Renal cortical epithelial cell (primary cell): ENCODE results near the gene GPALPP1. TPM values are rescaled to one million over a fixed set of nuclear protein-coding genes. Genes with fewer than 3 reads are reported as not detected.
"Not testable (repeated sequence)": the region's sequence is repeated elsewhere in the genome, so short reads cannot be mapped to it uniquely, and the experiment has no call there.

Source experiments
- DNase-seq: peaks from one replicate; pipeline ENCODE4 v3.0.0-alpha.2; 2011; ENCODE audit warnings: low read depth
- total RNA-seq: library from RNA; depleted of rRNA; stranded (reverse); fragments of >200 nt; gene quantifications from 2 replicates; pipeline ENCODE4 v1.2.3, GENCODE V29; 2014

The GPALPP1 gene, protein sequence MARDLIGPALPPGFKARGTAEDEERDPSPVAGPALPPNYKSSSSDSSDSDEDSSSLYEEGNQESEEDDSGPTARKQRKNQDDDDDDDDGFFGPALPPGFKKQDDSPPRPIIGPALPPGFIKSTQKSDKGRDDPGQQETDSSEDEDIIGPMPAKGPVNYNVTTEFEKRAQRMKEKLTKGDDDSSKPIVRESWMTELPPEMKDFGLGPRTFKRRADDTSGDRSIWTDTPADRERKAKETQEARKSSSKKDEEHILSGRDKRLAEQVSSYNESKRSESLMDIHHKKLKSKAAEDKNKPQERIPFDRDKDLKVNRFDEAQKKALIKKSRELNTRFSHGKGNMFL
- total RNA-seq = 22.1 and 32.5 TPM in 2 replicates

- peak; percentile 87 for DNase-seq
Observed at GRCh38 chr13:44989071-44989889, at the start of gene GPALPP1, which contains the start of gene NUFIP1. GPALPP1 (plus strand) TSS chr13:44989538; CDS start chr13:44989655, 117 bp downstream. NUFIP1 (minus strand) TSS chr13:44989471; CDS start chr13:44989436, 35 bp downstream.

GRCh38 chr13:44943411-44943810 is 45.9 kb upstream of the GPALPP1 start:
- DNase-seq = not testable (repeated sequence)

DNA sequence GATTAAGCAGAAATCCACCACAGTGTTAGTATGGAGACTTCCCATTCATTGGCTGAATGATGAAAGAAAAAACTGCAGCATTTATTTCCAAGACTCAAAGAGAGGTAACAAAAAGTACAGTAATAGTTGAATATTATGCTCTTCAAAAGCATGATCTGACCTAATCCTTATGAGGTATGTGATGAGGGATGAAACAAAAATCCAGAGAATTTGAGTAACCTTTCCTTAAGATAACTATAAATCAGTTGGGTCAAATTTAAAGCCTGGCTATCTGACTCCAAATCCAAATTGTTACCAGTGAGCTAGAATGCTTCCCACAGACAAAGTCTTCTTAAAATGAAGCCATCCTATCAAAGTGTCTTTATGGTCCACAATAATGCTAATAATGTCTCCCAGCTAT is 38.2 kb upstream of the GPALPP1 start:
- DNase-seq = no peak

GRCh38 chr13:44952671-44953070 is 36.7 kb upstream of the GPALPP1 start:
- DNase-seq = no peak

DNA sequence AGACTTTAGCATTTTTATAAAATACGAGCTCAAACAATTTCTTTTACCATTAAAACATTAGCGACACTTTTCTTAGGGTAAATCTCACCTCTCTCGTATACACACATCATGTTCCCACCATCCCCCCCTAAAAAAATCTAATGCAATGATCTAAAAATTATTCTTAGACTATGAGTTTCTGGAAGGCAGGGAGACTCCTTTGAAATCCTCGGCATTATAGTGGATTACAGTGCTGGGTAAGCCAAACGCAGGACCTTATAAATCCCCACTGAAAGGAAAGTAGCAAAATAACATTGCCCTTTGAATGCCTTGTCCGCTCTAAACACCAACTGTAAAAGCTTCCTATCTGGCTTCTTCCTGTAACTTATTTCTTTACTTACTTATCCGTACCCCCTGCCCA is 35.1 kb upstream of the GPALPP1 start:
- no peak for DNase-seq

- DNase-seq = no peak
Observed at GRCh38 chr13:44955406-44955805, 33.9 kb upstream of the GPALPP1 start.

DNA sequence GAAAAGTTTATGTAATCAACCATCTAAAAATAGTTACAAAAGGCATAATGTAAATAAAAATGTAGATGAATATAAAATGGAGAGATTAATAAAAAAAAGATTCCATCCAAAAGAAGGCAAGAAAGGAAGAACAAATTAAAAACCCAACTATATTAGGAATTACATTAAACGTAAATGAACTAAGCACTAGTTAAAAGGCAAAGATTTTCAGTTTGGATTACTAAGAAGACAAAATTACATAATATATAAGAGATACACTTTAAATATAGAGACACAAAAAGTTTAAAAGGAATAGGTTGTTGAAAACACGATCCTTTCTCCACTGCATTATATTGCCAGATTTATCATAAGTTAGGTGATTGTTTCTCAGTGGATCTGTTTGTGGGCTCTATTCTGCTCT is 27.3 kb upstream of the GPALPP1 start:
- no peak for DNase-seq

DNA sequence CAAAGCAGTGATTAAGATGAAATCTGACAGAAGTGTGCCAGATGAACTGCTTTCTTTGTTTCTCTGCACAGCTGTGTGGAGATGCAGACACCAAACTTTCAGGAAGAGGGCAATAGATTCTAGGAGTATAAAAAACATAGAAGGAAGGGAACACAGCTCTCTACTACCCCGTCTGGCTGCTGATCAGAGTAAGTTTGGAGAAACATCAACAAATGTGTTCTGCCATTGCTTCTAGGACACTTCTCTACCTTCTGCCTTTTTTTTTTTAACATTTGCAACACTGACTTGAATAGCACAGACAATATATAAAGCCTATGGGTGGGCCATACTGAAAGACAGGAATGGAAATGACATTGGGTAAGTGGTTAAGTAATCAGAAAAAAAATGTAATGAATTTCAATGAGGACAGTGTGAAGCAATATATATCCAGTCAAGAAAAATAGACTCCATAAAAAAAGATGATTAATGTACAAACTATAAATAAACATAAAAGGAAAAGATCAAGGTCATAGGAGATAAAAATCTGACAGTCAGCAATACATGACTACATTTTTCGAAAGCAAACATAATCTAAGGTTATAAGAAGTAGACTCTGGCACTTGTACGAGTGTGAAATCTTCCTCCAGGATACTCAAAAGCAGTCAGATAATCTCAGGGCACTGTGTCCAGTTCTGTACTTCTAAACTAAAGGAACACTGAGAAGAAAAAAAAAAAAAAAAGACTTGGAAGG is 21.5 kb upstream of the GPALPP1 start:
- no peak for DNase-seq

- DNase-seq = no peak
Observed at GRCh38 chr13:44968434-44968815, 20.9 kb upstream of the GPALPP1 start.

DNA sequence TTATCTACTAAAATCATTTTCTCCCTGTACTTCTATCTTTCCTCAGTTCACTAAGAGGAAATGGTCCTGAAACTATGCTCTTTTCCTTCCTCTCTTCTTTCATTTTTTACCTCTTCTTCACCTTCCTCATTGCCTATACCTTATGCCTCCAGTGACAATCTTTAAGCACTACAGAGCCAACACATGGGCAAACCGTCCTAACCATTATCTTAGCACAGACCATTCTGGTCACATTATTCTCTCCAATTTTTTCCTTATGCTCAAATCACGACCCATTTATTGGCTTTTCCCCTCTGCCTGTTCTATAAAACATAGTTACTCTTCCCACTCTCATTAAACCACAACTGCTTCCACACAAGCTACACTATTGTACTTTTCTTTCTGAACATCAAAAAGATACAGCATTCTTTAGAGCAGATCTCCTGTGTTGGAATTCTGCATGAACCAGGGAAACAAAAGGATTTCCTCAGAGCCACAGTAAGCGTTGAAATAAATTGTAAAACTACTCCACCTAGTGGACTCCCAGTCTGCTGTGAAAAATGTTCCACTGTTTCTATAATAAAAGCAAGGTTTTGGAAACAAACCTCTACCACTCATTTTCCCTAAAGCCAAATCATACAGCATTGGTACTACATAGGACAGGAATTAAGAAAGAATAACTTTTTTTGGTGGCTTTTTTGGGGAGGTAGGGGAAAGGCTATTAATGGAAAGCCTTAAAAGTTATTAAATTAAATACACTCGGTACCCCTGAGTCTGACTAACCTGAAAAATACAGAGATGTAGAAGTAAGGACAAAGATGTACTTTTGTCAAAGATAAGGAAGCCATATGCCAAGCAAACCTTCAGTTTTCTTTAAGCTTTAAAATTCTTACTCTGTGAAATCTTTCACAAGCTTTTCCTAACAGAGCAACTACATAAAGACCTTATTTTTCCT is 19.5 kb upstream of the GPALPP1 start:
- DNase-seq = peak; percentile 74

GRCh38 chr13:44971656-44972595 is 17.4 kb upstream of the GPALPP1 start:
- no peak for DNase-seq

DNA sequence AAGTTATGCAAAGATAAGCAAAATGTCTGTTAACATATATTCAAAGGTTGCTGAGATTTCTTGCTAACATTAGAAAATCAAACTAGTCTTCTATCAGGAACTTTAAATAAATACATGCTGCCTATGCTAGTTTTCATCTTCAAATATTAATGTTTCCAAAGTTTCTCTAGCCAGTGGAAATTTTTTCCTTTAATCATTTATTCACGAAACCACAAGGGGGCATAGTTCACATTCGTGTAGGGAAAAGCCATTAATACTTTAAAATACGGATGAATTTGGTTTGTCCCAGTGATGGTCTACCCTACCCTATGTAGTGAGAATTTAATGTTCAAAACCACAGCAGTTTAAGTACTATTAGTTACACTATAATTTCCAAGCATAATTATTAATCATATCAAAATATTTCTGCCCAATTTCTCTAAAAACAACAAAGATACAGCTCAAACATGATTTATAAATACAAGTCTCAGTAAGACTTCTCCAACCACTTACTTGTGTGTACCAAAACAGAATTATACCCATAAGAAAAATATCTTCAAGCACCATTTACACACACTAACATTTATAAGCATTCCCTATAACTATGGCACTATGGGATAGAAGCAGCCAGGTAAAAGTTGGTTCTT is 16.3 kb upstream of the GPALPP1 start:
- peak; percentile 33 for DNase-seq

DNA sequence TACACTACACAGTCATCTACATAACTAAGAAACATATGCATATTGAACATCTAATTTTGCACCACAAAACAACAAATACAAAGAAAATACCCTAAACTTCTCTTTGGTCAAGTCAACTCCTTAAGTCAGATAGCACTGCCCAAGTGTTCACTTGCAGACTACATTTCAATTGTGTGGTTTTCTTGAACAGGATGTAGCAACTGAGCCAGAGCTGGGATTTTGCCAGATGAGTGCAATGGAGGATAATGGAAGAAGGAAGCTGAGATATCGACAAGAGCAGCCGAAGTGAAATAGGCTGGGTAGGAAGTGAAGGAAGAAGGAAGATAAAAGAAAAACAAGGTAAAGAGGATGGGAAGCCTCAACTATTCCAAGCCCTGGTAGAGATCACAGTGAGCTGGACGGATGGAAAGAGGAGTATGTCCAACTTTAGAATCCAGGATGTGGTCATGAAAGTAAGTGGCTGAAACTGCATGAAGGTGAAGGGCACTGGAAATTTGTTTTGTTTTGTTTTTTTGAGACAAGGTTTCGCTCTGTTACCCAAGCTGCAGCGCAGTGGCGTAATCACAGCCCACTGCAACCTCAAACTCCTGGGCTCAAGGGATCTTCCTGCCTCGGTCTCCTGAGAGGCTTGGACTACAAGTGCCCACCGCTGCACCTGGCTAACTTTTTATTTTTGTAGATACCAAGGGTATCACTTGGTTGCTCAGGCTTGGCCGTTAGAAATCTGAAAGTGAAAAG is 15.1 kb upstream of the GPALPP1 start:
- peak; percentile 58 for DNase-seq

- no peak for DNase-seq
Observed at GRCh38 chr13:44976196-44976595, 13.1 kb upstream of the GPALPP1 start.

DNA sequence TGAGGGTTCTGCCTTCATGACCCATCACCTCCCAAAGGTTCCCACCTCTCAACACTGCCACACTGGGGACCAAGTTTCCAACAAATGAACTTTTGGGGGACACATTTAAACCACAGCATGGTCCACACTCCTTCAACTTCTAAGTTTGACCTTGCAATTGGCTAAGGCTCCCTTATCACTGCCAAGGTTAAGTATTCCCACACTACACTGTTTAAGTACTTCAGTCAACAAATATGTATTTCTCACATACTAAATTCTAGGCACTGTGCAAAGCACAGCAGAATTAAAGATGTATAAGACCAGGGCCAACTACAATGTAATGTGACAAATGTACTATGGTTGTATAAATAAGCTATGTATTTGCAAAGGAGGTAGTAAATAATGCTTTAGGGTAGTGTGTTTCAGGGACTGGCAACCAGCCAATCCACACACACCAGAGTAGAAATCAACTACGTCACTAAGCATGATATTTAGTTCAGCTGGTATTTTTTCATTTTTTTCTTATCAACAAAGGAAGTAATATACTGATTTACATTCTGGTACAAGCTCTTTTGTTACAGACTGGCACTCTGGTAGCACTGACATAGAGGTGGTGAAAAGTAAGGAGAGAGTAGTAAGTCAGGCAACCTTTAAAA is 12.3 kb upstream of the GPALPP1 start:
- no peak for DNase-seq

DNA sequence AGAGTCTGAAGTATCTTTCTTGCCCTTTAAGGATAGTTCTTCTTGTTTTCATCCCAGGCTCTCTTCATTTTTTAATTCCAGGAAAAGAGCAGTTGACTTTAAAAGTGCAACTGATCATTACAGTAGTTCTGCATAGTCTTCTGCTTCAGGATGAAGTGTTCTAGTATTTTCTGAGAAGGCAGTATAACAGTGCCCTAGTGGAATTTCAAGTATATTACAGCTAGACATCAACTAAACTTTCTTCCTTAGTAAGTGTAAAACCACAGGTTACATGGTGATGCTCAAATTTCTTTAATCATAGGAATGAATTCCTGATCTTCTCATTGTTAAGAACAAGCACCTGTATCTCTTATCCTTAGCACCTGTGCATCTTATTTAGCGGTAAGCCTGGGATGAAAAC is 11.0 kb upstream of the GPALPP1 start:
- DNase-seq = no peak

DNA sequence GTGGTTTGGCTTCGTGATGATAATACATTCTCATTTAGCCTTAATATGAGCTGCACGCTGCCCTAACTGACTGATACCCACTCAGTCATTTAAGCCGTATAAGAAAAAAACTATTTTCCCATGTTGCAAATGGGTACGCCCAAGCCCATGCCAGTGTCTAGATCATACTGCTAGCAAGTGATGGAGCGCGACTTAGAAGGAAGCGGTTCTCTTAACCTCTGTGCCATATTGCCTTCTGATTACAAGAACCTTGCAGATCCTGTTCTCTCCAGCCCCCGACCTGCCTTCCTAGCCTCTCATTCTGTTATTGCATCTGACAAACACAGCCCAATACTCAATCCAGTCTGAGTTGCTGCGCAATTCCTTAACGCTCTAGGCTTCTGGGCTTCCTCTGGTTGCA is 603 bp downstream of the GPALPP1 start:
- DNase-seq = peak; percentile 13

DNA sequence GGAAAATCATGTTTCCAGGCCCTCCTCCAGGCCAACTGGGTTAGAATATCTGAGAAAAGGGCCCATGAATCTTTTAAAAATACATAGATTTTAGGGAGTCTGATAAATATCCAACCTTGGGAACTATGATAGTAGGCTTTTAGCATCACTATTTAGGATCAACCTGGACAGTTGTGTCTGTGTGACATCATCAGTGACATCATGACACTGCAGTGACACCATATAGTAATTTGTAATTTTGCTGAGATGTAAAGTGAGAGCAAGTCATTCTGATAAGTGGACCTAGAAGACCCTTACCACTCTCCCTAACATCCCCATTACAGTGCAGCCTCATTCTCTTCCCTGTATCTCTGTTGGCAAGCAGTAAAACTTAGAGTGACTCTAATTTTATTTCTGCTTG is 14.1 kb downstream of the GPALPP1 start:
- DNase-seq = no peak
